Nephron (organoid): ENCODE measurements around the gene ADAM11.
A peak's percentile ranks its signal among the peaks of the same experiment; 100 is the strongest.

ENCODE experiments used
- H3K27ac Mint-ChIP-seq, 3 experiments: 2 replicates each; pipeline ENCODE4 v1.8.0; 2020; ENCODE audit warnings: mixed read lengths in 3 of 3, mild to moderate bottlenecking in 2 of 3, moderate library complexity in 1 of 3
- H3K27me3 Mint-ChIP-seq: 2 replicates; pipeline ENCODE4 v1.8.0; 2021; ENCODE audit warnings: low read depth, mild to moderate bottlenecking, moderate library complexity, mixed read lengths
- H3K36me3 Mint-ChIP-seq: 2 replicates; pipeline ENCODE4 v1.8.0; 2020; ENCODE audit warnings: low read depth, mixed read lengths
- H3K4me1 Mint-ChIP-seq: 2 replicates; pipeline ENCODE4 v1.8.0; 2020; ENCODE audit warnings: mixed read lengths
- H3K4me3 Mint-ChIP-seq, 3 experiments: 2 replicates each; pipeline ENCODE4 v1.8.0; 2020; ENCODE audit warnings: mild to moderate bottlenecking in 3 of 3, mixed read lengths in 3 of 3, moderate library complexity in 2 of 3
- H3K9me3 Mint-ChIP-seq: 2 replicates; pipeline ENCODE4 v1.8.0; 2020; ENCODE audit warnings: mixed read lengths
- TF ChIP-seq, protein P1 (sequence below), 3 experiments: fragments of 200-600 bp; sonication (generic); IDR thresholded peaks; one replicate each; pipeline ENCODE4 v1.5.0; 2021; ENCODE audit warnings: antibody characterized with exemption in 3 of 3; ENCODE audit not compliant: unreplicated experiment in 3 of 3

Gene ADAM11

DNA sequence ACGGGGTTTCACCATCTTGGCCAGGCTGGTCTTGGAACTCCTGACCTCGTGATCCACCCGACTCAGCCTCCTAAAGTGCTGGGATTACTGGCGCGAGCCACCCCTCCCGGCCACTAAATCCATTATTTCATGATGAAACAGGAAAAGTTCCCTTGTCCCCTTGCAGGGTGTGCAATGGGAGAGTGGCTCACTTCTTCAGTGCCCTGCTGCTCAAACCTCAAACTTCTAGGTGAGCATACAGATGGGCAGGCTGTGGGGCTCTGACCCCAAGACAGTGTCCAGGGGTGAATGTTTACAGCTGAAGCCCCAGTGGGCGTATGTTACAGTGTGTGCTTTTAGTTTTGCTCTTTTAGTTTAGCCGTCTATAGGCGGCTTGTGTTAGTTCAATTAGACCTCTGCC, 36.6 kb downstream of the ADAM11 start:
- peaks cover 30% of the 10 kb centered on the region for H3K4me1 Mint-ChIP-seq
- H3K27me3 Mint-ChIP-seq = no peaks in the 10 kb centered on the region
- TF ChIP-seq, protein P1, sequence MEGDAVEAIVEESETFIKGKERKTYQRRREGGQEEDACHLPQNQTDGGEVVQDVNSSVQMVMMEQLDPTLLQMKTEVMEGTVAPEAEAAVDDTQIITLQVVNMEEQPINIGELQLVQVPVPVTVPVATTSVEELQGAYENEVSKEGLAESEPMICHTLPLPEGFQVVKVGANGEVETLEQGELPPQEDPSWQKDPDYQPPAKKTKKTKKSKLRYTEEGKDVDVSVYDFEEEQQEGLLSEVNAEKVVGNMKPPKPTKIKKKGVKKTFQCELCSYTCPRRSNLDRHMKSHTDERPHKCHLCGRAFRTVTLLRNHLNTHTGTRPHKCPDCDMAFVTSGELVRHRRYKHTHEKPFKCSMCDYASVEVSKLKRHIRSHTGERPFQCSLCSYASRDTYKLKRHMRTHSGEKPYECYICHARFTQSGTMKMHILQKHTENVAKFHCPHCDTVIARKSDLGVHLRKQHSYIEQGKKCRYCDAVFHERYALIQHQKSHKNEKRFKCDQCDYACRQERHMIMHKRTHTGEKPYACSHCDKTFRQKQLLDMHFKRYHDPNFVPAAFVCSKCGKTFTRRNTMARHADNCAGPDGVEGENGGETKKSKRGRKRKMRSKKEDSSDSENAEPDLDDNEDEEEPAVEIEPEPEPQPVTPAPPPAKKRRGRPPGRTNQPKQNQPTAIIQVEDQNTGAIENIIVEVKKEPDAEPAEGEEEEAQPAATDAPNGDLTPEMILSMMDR (IDR thresholded peaks at IDR 0.05; ENCODE audit: unreplicated experiment in 3 of 3) = no peak
- H3K27ac Mint-ChIP-seq = peak overlapping the region; percentile 28 to 73 (median 72)
- H3K4me3 Mint-ChIP-seq = no peak overlapping the region
- H3K9me3 Mint-ChIP-seq = no peaks in the 10 kb centered on the region
- H3K36me3 Mint-ChIP-seq = peaks cover 17% of the 10 kb centered on the region

DNA sequence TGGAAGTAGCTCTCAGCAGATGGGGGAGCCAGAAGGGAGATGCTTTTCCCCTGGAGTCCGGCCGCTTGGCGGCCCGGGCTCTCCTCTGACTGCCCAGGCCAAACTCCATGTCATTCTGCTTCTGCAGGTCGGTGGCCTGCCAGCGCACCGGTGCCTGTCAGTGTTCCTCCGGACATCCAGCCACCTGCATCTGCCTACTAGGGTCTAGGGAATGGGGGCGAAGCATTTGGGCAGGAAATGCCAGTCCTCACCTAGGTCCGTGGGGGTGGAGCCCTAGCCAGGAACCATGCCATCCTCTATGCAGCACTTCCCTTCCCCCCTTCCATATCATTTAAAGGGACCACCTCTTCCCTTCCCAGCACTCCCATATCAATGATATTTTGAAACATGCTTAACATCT, 37.1 kb downstream of the ADAM11 start:
- no peak overlapping the region for H3K4me3 Mint-ChIP-seq
- peak overlapping the region in 2 of 3 experiments; percentile 8 to 15 for H3K27ac Mint-ChIP-seq
- peaks cover 17% of the 10 kb centered on the region for H3K36me3 Mint-ChIP-seq
- TF ChIP-seq, protein P1 (IDR thresholded peaks at IDR 0.05; ENCODE audit: unreplicated experiment in 3 of 3) = no peak
- no peaks in the 10 kb centered on the region for H3K27me3 Mint-ChIP-seq
- peaks cover 30% of the 10 kb centered on the region for H3K4me1 Mint-ChIP-seq
- H3K9me3 Mint-ChIP-seq = no peaks in the 10 kb centered on the region

DNA sequence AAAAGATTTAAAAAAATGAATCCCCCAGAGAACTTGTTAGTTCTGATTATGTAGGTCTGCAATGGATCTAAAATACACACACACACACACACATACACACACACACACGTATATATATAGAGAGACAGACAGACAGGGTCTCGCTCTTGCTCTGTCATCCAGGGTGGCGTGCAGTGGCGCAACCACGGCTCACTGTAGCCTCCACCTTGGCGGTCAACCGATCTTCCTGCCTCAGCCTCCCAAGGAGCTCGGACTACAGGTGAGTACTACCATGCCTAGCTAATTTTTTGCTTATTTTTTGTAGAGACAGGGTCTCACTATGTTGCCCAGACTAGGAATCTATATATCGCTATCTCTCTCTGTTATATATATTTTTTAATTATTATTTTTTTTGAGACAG, 37.9 kb downstream of the ADAM11 start:
- H3K9me3 Mint-ChIP-seq = no peaks in the 10 kb centered on the region
- H3K27me3 Mint-ChIP-seq = no peaks in the 10 kb centered on the region
- peaks cover 24% of the 10 kb centered on the region for H3K36me3 Mint-ChIP-seq
- no peak overlapping the region for H3K4me3 Mint-ChIP-seq
- H3K27ac Mint-ChIP-seq = no peak overlapping the region
- H3K4me1 Mint-ChIP-seq = peaks cover 30% of the 10 kb centered on the region
- TF ChIP-seq, protein P1 (IDR thresholded peaks at IDR 0.05; ENCODE audit: unreplicated experiment in 3 of 3) = no peak

DNA sequence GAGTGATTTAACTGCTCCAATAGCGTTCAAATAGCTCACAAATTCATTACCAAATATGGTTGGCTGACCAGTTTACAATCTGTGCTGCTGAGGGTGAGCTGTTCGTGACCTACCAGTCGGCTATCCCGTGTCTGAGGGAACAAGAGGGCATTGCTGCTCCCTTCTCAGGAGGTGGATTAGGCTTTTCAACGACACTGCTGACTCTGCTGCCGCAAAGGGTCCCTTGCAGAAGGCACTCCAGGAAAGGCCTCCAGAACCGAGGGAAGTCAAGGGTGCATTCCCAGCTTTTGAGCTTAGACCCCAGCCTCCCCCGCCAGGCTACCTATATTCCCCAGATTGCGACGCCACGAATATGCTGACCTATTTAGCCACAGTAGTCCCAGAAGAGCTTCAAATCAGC, 39.0 kb downstream of the ADAM11 start:
- H3K36me3 Mint-ChIP-seq = peaks cover 35% of the 10 kb centered on the region
- TF ChIP-seq, protein P1 (IDR thresholded peaks at IDR 0.05; ENCODE audit: unreplicated experiment in 3 of 3) = no peak
- H3K9me3 Mint-ChIP-seq = no peaks in the 10 kb centered on the region
- no peaks in the 10 kb centered on the region for H3K27me3 Mint-ChIP-seq
- no peak overlapping the region for H3K4me3 Mint-ChIP-seq
- peak overlapping the region in 1 of 3 experiments; percentile 55 for H3K27ac Mint-ChIP-seq
- peaks cover 30% of the 10 kb centered on the region for H3K4me1 Mint-ChIP-seq

DNA sequence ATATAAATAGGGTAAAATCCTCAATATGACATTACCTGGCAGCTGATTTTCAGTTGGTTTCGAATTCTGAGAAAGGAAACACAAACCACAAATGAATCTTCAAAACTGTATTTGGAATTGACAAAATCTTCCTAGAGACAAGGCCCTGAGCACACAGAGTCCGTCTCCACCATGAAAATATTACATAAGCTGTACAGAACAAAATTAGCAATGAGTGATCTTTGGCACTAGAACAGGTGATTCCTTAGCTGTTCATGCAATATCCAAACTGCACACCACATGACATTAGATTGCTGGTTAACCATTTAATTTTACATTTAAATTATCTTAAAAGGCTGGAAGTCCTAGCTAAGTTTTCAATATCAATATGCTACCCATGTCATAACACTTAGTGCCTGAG, 39.6 kb downstream of the ADAM11 start:
- Mint-ChIP-seq H3K9me3 (no peaks in the 10 kb centered on the region), H3K4me1 (peaks cover 30% of the 10 kb centered on the region), H3K4me3 (no peak overlapping the region), H3K36me3 (peaks cover 39% of the 10 kb centered on the region), H3K27me3 (no peaks in the 10 kb centered on the region), H3K27ac (no peak overlapping the region)
- TF ChIP-seq, protein P1 (IDR thresholded peaks at IDR 0.05; ENCODE audit: unreplicated experiment in 3 of 3) = no peak

DNA sequence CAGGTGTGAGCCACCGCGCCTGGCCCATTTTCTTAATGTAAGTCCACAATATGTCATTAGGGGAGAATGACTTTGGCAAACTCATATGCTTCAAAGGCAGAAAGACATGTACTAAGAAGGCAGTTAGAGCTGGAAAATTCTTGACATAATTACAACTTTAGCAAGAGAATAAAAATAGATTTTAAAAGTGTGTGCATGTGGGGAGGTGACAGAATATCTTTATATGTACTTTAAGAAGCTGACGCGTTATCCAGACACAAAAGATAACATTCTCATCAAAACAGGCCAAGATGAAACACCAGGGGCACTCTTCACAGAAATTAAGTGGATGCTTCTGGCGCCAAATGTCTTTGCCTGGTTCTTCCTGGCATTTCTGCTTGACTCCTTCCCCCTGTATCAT, 43.1 kb downstream of the ADAM11 start:
- H3K4me1 Mint-ChIP-seq = peaks cover 22% of the 10 kb centered on the region
- H3K27ac Mint-ChIP-seq = no peak overlapping the region
- H3K9me3 Mint-ChIP-seq = no peaks in the 10 kb centered on the region
- TF ChIP-seq, protein P1 (IDR thresholded peaks at IDR 0.05; ENCODE audit: unreplicated experiment in 3 of 3) = no peak
- no peak overlapping the region for H3K4me3 Mint-ChIP-seq
- peaks cover 63% of the 10 kb centered on the region for H3K36me3 Mint-ChIP-seq
- H3K27me3 Mint-ChIP-seq = no peaks in the 10 kb centered on the region
